Stimulated activated naive CD8-positive, alpha-beta T cell treated with anti-CD3 and anti-CD28 coated beads, Interleukin-15, Interleukin-2, amounts not matched to agents 100 U/mL and 50 U/mL, for 24 hours (primary cell): Measurements from ENCODE around the gene SUZ12.
"Not testable (repeated sequence)": the region's sequence is repeated elsewhere in the genome, so short reads cannot be mapped to it uniquely, and the experiment has no call there.

ENCODE experiments used
- ATAC-seq: fragments of 150-1000 bp; cut with Tn5 transposase; one replicate; pipeline ENCODE4 v1.10.0; 2021
- DNase-seq: peaks from one replicate; pipeline ENCODE4 v3.0.0; 2021

The SUZ12 gene

DNA sequence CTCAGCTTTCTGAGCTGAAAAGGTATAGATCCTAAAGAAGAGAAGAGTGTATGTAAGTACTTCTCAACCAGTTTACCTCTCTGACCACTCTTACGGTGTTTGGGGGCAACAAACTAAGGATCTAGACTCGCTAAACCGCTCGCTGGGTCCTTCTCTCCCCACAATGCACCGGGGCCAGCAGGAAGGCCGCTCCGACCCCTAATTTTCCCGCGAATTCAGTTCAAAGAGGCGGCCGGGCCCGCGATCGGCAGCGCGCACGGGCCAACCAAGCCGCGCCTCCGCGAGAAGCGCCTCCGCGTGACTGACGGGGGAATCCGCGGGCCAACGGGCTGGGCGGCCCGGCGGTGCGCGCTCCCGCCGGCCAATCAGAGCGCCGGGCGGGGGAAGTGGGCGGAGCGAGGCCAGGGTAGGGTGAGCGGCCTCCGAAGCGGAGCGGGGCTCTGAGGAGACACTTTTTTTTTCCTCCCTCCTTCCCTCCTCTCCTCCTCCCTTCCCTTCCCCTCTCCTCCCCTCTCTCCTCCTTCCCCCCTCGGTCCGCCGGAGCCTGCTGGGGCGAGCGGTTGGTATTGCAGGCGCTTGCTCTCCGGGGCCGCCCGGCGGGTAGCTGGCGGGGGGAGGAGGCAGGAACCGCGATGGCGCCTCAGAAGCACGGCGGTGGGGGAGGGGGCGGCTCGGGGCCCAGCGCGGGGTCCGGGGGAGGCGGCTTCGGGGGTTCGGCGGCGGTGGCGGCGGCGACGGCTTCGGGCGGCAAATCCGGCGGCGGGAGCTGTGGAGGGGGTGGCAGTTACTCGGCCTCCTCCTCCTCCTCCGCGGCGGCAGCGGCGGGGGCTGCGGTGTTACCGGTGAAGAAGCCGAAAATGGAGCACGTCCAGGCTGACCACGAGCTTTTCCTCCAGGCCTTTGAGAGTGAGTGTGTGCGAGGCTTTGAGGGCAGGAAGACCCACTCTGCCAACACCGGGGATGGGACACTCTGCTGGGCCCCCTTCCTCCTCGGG, at the start of gene SUZ12:
SUZ12 (plus strand) TSS at position 393 of the 995 bp plus-strand sequence; CDS start at position 633, 240 bp downstream.
- peak; percentile 97 for ATAC-seq
- peak; percentile 88 for DNase-seq

DNA sequence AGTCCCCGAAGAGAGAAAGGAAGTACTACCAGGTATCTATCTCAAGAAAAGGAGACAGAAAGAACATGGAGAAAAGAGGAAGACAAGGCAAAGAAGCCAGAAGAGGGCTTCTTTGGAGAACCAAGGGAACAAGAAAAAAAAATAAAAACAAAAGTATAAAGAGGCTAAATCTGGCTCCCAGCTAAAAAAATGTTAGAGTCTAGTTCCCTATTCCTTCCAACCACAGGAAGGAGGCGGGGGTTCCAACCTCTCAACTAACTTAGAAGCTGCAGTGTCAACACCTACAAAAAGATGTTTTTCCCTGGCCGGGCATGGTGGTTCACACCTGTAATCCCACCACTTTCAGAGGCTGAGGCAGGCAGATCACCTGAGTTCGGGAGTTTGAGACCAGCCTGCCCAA, 48.7 kb upstream of the SUZ12 start:
- ATAC-seq (no peak), DNase-seq (no peak)

DNA sequence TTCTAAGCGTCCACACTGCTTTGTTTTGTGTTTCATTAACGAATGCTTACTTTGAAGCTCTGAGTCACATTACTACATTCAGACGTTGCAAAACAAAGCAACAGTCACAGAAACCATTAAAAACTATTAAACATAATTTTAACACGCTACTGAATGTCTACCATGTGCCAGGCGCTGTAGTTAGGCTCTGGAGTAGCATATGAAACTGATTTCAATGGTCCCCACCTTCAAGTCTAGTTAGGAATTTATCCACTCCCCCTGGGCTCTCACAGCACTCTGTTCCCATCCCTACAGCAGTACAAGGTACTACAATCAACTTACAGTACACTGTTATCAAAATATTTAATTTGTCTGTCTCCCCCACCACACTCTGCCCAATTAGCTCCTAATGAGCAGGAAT, 35.9 kb upstream of the SUZ12 start:
- DNase-seq (no peak), ATAC-seq (no peak)

DNA sequence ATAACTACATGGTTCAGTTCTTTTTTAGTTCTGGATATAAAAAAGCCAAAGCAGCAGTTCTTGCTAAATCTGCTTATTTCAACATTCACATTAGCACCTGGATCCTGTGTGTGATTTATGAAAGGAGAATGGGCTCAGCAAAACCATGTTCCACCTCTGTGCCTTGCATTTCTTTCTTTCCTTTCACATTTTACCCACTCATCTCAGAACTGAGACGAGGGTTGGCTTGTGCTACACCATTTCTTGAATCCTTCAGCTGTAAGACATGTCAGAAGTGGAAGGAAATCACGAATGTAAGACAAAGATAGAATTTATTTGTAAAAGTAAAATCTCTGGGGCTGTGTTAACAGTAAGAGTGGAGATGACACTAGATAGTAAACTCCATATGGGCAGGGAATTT, 34.1 kb upstream of the SUZ12 start:
- no peak for ATAC-seq
- DNase-seq: no peak

DNA sequence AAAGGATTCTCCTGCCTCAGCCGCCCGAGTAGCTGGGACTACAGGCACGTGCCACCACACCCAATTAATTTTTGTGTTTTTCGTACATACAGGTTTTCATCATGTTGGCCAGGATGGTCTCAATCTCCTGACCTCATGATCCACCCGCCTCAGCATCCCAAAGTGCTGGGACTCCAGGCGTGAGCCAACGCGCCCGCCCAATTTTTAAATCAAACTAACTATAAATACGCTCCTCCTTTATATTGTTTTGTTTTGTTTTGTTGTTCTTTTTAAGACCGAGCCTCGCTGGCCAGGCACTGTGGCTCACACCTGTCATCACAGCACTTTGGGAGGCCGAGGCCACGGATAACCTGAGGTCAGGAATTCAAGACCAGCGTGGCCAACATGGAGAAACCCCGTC, 33.4 kb upstream of the SUZ12 start:
- DNase-seq (no peak), ATAC-seq (no peak)

DNA sequence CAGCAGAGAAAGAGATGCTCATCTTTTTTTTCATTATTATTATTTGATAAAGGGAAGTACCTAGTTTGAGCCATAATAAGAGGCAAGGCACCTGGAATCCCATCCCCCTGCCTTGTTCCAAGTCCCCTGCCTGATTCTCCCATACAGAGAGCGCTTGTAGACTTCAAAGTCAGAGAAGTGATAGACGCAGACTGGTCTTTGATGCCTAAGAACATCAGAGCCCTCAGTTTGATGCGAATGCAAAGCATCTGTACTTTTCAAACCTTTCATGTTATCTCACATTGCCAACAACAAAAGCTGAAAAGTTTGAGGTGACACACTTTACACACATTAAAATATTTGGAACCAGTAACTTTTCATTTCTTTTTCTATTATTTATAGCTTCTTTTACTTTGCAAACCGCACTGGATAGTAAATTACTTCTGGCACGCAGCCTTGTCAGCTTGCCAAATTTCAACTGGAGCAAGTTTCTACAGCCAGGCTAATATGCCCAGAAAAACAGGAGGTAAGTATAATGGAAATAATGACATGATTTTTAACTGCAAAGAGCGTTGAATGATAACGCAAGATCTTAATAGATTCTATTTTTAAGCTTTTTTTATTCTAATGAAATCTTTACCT, 29.4 kb upstream of the SUZ12 start:
- ATAC-seq: no peak
- no peak for DNase-seq

DNA sequence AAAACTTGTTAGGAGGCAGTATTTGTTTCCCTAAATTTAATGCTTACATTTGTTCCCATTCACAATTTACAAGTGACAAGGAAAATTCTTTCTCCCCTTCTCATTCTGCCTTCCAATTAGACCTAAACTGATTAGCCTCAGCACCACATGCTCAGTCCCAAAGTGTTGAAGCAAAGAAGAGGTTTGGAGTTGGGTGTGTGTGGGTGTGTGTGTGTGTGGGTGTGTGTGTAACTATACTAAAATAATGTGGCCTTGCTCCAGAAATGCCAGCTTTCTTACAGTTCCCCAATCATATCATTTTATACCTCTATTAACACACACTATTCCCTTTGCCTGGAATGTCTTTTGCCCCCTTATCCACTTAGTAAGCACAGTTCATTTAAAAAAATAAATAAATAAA, 28.4 kb upstream of the SUZ12 start:
- no peak for ATAC-seq
- DNase-seq: no peak

DNA sequence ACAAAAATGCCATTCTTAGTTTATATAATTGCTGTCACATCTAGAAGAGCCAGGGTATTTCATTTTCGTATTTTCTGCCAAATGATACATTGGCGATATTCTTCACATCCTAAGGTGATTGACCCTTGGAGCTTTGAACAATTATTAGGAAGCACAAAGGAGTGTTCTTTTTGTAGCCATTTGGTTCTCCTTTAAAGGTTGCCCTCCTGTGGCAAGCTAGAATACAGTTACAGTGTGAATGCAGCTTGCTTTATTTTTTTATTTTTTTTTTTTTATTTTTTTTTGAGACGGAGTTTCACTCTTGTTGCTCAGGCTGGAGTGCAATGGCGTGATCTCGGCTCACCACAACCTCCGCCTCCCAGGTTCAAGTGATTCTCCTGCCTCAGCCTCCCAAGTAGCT, 24.1 kb upstream of the SUZ12 start:
- DNase-seq, ATAC-seq: not testable (repeated sequence)

DNA sequence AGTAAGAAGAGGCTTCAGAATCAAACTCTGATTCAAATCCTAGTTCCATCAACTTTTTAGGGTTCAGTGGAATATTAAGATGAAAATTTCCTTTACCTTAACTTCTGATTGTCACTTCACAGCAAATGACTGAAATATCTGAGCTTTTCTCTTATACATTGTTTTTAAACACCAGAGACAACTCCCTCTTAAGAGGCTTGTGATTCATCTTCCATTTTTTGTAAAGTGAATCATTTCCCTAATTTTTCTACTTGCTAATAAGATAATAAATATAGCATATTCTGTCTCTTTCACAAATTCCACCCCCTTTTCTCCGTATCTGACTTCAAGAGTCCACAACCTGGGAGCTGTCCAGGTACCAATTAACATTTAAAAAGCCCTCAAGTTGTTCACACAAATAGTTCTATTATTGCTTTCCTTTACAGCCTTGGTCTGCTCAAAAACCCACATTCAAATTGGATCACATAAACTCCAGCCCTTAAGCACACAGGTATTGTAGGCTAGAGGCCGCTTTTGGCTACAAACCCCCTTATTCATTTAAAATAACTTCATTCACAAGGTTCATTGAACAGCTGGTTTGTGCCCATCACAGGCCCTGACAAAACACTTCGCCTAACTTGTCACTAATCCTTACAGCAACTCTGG, 21.2 kb upstream of the SUZ12 start:
- DNase-seq: no peak
- ATAC-seq: no peak

DNA sequence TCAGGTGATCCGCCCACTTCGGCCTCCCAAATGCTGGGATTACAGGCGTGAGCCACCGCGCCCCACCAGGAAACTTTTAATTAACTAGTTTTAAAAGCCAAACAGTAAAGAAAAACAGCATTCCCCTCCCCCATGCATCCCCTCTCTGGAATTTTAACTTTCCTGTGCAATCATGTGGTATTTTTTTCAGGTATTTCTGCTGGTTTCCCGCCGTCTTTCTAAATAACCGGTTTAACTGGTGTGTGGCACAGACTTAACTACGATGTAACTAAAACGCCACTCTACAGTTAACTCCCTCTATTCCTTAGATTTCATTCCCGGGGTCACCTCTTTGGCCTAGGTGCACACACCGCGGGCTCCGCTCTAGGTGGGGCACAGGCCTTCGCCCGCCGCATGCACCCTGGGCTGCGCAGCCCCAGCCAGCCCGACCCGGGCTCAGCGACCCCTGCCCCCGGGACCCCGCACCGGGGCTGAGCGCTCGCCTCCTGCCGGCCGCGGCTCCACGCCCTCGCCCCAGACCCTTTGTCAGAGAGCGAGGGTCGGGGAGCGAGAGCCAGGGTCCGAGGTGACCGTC, 20.2 kb upstream of the SUZ12 start:
- ATAC-seq: no peak
- DNase-seq: no peak

DNA sequence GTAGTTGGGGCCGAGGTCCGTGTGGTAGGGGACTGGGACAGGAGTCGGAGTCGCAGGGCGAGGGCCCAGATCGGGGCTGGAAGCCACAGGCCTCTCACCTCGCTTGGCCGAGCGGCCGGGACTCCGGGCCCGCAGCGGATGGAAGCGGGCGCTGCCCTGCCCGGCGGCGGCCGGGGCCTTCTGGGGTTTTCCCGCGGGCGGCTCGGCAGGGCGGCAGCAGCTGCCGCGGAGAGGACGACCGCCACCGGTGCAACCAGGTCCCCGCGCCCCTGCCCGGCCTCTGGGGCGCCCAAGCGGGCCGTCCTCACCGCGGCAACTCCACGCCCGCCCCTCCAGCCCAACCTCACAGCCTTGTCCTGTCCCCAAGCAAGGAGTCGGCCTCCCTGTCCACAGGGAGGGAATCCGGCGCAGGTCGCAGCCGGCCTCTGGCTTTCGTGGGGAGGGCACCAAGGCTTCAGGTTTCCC, 19.7 kb upstream of the SUZ12 start:
- ATAC-seq (no peak), DNase-seq (no peak)

DNA sequence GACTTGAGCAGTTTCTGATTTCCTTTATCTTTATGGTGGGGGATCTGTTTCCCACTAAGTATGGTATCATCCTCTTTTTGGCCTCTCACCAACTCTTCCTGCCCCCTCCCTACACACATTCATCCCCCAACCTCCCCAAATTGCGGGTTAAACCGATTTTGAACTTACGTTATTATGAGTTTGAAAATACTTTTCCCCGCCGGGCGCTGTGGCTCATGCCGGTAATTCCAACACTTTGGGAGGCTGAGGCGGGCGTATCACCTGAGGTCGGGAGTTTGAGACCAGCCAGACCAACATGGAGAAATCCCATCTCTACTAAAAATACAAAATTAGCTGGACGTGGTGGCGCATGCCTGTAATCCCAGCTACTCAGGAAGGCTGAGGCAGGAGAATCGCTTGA, 19.1 kb upstream of the SUZ12 start:
- ATAC-seq, DNase-seq: not testable (repeated sequence)

DNA sequence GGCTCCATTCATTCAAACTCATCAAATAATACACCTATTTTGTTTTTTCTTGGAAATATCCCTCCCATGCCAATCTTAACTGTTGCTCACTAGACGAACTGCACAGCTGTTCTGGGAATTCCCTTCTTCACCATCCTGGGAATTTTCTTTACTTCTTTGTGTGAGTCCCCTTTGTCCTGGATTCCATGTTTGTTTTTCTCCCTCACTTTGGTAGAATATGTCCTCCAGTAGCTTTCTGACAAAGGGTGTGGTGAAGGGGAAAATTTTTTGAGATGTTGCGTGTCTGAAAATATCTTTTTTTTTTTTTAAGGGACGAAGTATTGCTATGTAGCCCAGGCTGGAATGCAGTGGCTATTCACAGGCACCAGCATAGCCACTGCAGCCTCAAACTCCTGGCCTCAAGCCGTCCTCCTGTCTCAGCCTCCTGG, 18.1 kb upstream of the SUZ12 start:
- DNase-seq (no peak), ATAC-seq (no peak)

DNA sequence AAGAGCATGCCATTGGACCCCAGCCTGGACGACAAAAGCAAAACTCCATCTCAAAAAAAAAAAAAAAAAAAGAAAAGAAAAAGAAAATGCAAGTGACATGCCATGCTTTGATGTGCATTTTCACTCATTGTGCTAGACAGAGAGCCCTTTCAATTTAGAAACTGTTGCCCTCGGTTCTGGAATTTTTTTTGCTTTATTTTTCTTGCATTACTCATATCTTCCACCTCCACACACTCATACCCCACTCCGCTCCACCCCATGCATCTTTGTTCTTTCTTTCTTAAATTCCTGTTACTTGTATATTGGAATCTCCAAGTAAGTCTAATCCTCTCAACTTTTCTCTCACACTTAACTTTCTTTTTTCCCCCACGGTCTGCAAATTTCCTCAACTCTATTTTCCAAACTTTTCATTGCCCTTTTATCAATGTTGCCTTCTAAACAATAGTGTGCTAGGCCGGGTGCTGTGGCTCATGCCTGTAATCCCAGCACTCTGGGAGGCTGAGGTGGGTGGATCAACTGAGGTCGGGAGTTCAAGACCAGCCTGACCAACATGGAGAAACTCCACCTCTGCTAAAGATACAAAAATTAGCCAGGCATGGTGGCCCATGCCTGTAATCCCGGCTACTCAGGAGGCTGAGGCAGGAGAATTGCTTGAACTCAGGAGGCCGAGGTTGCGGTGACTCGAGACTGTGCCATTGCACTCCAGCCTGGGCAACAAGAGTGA, 16.8 kb upstream of the SUZ12 start:
- ATAC-seq (peak; percentile 79), DNase-seq (no peak)

DNA sequence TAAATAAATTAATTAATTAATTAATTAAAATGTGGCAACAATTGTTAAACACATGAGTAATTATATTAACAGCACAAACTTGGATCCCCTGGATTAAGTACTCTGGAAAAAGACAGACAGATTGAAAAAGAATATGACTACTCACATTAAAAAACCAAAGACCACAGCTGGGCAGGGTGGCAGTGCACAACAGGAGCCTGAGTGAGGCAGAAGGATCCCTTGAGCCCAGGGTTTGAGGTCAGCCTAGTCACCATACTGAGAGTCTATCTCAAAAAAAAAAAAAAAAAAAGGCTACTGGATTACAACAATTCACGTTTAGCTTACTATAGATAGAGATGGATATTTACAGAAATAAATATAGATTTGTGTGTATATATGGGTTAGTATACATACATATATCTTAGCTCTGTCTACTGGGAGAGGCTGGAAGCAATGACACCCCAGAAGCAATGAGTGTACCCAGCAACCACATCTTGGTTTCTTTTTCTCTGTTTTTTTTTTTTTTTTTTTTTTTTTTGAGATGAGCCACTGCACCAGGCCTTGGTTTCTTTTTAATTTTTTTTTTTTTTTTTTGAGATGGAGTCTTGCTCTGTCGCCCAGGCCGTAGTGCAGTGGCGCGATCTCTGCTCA, 10.6 kb upstream of the SUZ12 start:
- no peak for DNase-seq
- peak; percentile 78 for ATAC-seq

DNA sequence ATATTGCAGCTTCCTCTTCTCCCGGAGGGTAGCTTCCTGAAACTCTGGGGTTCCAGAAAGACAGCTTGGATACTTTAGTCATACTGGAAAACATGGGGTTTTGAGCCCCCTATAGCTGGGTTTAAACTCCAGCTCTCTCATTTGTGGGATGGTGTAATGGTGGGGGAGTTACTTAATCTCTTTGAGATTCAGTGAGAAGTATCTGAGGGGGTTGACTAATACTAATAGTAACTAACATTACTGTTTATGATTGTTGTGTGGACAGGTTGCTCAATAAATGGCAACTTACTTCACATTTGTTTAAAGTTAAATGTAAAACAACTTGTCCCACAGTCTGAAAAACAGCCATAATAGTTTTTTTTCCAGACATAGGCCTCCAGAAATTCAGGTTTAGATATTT, 5.1 kb upstream of the SUZ12 start:
- ATAC-seq (no peak), DNase-seq (no peak)

DNA sequence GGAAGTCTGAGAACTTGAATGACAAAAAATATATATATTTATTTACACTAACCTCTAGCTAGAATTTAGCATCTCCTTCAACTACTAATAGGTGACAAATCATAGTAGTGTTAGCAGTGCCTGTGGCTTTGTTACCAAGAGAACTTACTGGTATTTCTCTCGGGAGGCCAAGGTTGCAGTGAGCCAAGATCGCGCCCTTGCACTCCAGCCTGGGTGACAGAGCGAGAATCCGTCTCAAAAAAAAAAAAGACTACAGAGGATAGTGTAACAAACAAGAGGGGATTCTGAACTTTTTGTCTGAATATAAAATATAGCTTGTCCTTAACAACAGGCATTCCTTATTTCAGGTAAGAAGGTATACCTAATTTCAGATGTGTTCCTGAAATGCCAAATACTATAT, 1.3 kb upstream of the SUZ12 start:
- no peak for DNase-seq
- ATAC-seq: no peak

DNA sequence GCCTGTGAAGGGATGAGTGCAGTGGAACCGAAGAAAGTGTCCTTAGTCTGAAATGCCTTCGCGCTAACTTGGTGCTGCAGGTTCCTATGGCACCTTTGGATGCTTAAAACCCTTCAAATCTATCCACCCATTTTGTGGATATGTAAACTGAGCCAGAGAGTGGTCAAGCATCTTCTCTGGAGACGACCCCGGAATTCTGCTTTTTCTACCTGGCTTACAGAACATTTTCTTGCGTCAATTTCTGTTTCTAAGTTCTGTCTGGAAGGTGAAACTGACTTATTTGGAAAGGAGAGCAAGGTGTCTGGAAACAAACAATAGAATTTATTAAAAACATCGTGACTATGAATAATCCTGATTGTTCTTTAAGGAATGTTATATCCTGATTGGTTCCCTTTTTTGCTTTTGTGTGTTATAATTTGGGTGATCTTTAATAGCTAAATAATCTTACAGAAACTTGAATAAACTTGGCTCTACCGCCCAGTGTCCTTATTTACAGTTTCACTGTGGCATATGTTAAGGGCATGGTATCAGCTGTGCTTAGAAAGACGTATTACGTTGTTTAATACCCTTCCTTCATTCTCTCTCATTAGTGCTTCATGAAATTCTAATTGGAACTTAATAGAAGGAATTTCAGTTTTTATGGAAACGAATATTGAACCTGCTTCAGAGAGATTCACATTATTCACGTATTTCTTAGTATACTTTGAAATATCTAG, 1.3 kb downstream of the SUZ12 start:
- DNase-seq, ATAC-seq: not testable (repeated sequence)

DNA sequence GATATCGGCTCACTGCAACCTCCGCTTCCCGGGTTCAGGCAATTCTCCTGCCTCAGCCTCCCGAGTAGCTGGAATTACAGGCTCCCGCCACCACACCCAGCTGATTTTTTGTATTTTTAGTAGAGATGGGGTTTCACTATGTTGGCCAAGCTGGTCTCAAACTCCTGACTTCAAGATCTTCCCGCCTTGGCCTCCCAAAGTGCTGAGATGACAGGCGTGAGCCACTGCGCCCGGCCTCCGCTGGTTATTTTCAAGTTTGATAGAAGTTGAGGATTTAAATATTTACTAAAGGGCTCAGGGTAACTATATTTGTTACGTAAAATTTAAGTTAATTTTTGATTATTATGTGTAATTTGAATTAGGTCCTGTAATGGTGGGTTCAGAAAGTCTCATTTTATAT, 5.1 kb downstream of the SUZ12 start:
- ATAC-seq, DNase-seq: not testable (repeated sequence)

DNA sequence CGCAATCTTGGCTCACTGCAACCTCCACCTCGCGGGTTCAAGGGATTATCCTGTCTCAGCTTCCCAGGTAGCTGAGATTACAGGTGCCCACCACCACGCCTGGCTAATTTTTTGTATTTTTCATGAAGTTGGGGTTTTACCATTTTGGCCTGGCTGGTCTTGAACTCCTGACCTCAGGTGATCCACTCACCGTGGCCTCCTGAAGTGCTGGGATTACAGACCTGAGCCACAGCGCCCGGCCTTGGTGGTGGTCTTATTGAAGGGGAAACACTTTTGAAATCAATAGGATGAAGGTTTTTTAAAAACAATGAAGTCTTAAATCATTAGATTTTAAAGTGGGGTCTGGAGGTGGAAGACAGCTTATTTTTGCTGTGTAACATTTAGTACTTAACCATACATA, 5.6 kb downstream of the SUZ12 start:
- not testable (repeated sequence) for ATAC-seq, DNase-seq
